Measurements from ENCODE around the gene KCNK3.

DNA sequence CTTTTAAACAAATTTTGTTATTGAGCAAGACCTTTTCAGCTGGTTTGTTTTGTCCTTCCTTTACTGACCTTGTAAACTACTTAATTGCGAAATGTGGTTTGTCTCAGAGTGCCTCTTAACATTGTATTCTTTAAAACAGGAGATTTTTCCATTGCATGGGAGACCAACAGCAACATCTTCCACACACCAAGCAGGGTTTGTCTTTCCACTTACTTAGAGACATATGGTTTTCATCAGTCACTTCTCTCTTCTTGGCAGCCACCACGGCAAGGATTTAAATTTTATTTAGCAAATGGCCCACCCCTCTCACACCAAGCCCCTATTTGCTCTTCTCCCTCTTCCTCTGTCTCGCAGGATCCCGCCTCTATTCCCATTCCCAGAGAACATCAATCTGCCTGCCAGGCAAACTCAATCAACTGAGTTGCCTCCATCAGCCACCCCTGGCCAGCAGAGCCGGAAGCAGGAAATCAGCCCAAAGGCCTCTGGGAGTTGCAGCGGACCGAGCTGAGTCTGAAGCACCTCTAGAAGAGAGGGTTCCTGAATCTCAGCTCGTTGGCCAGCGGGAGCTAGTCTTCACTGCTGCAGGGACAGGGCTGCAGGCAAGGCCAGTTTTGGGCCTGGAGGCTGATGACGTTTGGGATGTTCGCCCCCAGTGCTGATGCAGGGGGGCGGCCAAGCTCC lies 40.0 kb upstream of the KCNK3 start:
- TF ChIP-seq TCF7L2 (IDR thresholded peaks at IDR 0.05; ENCODE audit: low read depth, low read length) (no peak), POLR2AphosphoS5 (IDR thresholded peaks at IDR 0.05; ENCODE audit: low read depth, low read length) (no peak)
- TF ChIP-seq, protein P1, sequence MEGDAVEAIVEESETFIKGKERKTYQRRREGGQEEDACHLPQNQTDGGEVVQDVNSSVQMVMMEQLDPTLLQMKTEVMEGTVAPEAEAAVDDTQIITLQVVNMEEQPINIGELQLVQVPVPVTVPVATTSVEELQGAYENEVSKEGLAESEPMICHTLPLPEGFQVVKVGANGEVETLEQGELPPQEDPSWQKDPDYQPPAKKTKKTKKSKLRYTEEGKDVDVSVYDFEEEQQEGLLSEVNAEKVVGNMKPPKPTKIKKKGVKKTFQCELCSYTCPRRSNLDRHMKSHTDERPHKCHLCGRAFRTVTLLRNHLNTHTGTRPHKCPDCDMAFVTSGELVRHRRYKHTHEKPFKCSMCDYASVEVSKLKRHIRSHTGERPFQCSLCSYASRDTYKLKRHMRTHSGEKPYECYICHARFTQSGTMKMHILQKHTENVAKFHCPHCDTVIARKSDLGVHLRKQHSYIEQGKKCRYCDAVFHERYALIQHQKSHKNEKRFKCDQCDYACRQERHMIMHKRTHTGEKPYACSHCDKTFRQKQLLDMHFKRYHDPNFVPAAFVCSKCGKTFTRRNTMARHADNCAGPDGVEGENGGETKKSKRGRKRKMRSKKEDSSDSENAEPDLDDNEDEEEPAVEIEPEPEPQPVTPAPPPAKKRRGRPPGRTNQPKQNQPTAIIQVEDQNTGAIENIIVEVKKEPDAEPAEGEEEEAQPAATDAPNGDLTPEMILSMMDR (IDR thresholded peaks at IDR 0.05): no peak
